A673 (cell line): ENCODE data around the gene GALNT7. TPM values are rescaled to one million over a fixed set of nuclear protein-coding genes. Genes with fewer than 3 reads are reported as not detected.

Source experiments
- BruUV-seq: library from RNA; stranded (reverse); fragments of 400-500 nt; replicated peaks from 2 replicates; lab custom pipeline; 2021; lab: Mats Ljungman, UMichigan
- CTCF ChIA-PET: fragments of 300-600 bp; sonication (Branson Sonifier 250); formaldehyde crosslinking; loops from one replicate; lab custom pipeline; 2022; ENCODE audit warnings: antibody characterized with exemption; lab: Charles Lee
- POLR2A ChIA-PET: fragments of 300-600 bp; sonication (Branson Sonifier 250); formaldehyde crosslinking; loops from one replicate; lab custom pipeline; 2022; ENCODE audit warnings: antibody characterized with exemption; ENCODE audit not compliant: low non-redundant PET; lab: Charles Lee
- DNase-seq: peaks from one replicate; pipeline ENCODE4 v3.0.0-alpha.2; 2015; ENCODE audit warnings: low spot score
- H3K27ac ChIP-seq: fragments of 200-600 bp; sonication (generic); 2 replicates; pipeline ENCODE4 v1.5.1; 2016; ENCODE audit warnings: mixed run types, low read depth, mild to moderate bottlenecking, mixed read lengths, antibody characterized with exemption, low read length; ENCODE audit not compliant: poor library complexity, severe bottlenecking
- H3K27me3 ChIP-seq: fragments of 200-600 bp; sonication (generic); replicated peaks from 2 replicates; pipeline ENCODE4 v1.6.1; 2017; ENCODE audit warnings: mixed run types, low read depth, mild to moderate bottlenecking, mixed read lengths, antibody characterized with exemption, low read length; ENCODE audit not compliant: insufficient read depth, poor library complexity
- H3K36me3 ChIP-seq: fragments of 200-600 bp; sonication (generic); 2 replicates; pipeline ENCODE4 v1.6.1; 2016; ENCODE audit warnings: mixed run types, mild to moderate bottlenecking, mixed read lengths, antibody characterized with exemption, low read length; ENCODE audit not compliant: insufficient read depth, poor library complexity, severe bottlenecking
- H3K4me1 ChIP-seq: fragments of 200-600 bp; sonication (generic); 2 replicates; pipeline ENCODE4 v1.6.1; 2017; ENCODE audit warnings: mixed run types, mild to moderate bottlenecking, mixed read lengths, antibody characterized with exemption, low read length; ENCODE audit not compliant: insufficient read depth, poor library complexity, severe bottlenecking
- H3K4me3 ChIP-seq: fragments of 200-600 bp; sonication (generic); 2 replicates; pipeline ENCODE4 v1.5.1; 2016; ENCODE audit warnings: low read depth, mixed run types, mild to moderate bottlenecking, mixed read lengths, low read length; ENCODE audit not compliant: poor library complexity, severe bottlenecking
- H3K9me3 ChIP-seq: fragments of 200-600 bp; sonication (generic); 2 replicates; pipeline ENCODE4 v1.6.1; 2016; ENCODE audit warnings: mixed run types, low read depth, mild to moderate bottlenecking, mixed read lengths, antibody characterized with exemption, low read length; ENCODE audit not compliant: poor library complexity, severe bottlenecking
- EZH2 ChIP-seq: fragments of 200-600 bp; sonication (generic); IDR thresholded peaks from 2 replicates; pipeline ENCODE4 v1.6.1; 2017; ENCODE audit warnings: borderline replicate concordance, low read depth, mild to moderate bottlenecking, mixed read lengths, antibody characterized with exemption, low read length; ENCODE audit not compliant: poor library complexity, severe bottlenecking
- intact Hi-C: fragments of 100-400 bp; cut with micrococcal nuclease; formaldehyde crosslinking; loops from one replicate; pipeline ENCODE4 v1.10.0; 2022; ENCODE audit not compliant: unreplicated experiment
- total RNA-seq: library from RNA; stranded (reverse); gene quantifications from 2 replicates; pipeline ENCODE4 v1.2.3, GENCODE V29; 2021
- TF ChIP-seq, protein P1 (sequence below): fragments of 300-800, 200-600 bp; sonication (generic); conservative IDR thresholded peaks from 2 replicates; pipeline ENCODE4 v1.5.1; 2017; ENCODE audit warnings: low read depth, mild to moderate bottlenecking, antibody characterized with exemption, low read length, moderate library complexity, mixed read lengths

GALNT7 gene
- total RNA-seq, 1 experiment from 2014 or later, result 89.7 TPM

DNA sequence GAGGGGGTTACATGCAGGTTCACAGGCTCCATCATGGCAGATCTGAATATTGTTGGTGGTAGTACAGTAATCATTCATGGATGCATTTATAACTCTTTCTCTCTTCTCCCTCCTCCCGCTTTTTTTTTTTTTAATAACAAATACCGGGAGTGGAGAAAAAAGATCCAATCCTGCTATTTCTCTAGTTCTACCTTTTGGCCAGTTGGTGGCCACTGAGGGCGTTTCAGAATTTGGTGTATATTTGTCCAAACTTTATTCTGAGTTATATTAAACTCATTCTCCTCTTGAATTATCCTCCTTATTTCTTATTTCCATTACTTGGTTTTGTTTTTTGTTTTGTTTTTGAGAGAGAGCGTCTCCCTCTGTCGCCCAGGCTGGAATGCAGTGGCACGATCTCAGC, 90.7 kb downstream of the GALNT7 start:
- Histone ChIP-seq H3K27me3 (no peaks in the 10 kb centered on the region), H3K9me3 (no peaks in the 10 kb centered on the region), H3K4me3 (no peak overlapping the region), H3K4me1 (peaks cover 71% of the 10 kb centered on the region), H3K36me3 (no peaks in the 10 kb centered on the region), H3K27ac (no peak overlapping the region)
- ChIA-PET CTCF (interaction anchor here (1.1 kb wide), 1 partner anchor 245 kb away, joined by 7 read pairs; no protein-coding TSS in a partner anchor), POLR2A (no interaction called here)
- no TSS peak for BruUV-seq
- no peak for DNase-seq
- TF ChIP-seq, protein P1, sequence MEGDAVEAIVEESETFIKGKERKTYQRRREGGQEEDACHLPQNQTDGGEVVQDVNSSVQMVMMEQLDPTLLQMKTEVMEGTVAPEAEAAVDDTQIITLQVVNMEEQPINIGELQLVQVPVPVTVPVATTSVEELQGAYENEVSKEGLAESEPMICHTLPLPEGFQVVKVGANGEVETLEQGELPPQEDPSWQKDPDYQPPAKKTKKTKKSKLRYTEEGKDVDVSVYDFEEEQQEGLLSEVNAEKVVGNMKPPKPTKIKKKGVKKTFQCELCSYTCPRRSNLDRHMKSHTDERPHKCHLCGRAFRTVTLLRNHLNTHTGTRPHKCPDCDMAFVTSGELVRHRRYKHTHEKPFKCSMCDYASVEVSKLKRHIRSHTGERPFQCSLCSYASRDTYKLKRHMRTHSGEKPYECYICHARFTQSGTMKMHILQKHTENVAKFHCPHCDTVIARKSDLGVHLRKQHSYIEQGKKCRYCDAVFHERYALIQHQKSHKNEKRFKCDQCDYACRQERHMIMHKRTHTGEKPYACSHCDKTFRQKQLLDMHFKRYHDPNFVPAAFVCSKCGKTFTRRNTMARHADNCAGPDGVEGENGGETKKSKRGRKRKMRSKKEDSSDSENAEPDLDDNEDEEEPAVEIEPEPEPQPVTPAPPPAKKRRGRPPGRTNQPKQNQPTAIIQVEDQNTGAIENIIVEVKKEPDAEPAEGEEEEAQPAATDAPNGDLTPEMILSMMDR, result peak; percentile 30; the same call in 1 of the 2 replicates
- no peak for TF ChIP-seq EZH2
- intact Hi-C loops, result loop anchor here (2.0 to 10.0 kb wide), 4 partner anchors 41 to 395 kb away; no protein-coding TSS in a partner anchor

DNA sequence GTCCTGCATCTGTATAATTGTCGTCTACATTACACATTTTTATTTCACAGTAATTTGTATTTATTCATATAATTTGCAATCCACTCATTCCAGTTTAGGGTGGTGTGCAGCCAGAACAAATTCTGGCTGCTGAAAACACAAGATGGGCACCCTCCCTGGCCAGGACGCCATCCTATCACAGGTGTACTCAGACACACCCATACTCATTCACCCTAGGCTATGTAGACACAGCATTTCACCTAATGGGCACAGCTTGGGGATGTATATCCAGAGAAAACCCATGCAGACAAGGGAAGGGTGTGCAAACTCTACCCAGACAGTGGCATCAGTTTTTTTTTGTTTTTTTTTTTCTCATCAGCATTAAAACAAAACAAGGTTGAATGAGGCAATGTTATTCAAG, 92.4 kb downstream of the GALNT7 start:
- ChIA-PET POLR2A (interaction anchor here (0.6 kb wide), 1 partner anchor 91 kb away, joined by 8 read pairs; no protein-coding TSS in a partner anchor), CTCF (interaction anchor here (0.7 kb wide), 2 partner anchors 88 to 334 kb away, joined by 3 read pairs; no protein-coding TSS in a partner anchor)
- Histone ChIP-seq H3K9me3 (no peaks in the 10 kb centered on the region), H3K27me3 (no peaks in the 10 kb centered on the region), H3K36me3 (no peaks in the 10 kb centered on the region), H3K4me3 (no peak overlapping the region), H3K27ac (no peak overlapping the region), H3K4me1 (peaks cover 75% of the 10 kb centered on the region)
- DNase-seq, result no peak
- no TSS peak for BruUV-seq
- intact Hi-C loops, result no loop called here
- TF ChIP-seq, protein P1, result no peak
- TF ChIP-seq EZH2, result no peak

DNA sequence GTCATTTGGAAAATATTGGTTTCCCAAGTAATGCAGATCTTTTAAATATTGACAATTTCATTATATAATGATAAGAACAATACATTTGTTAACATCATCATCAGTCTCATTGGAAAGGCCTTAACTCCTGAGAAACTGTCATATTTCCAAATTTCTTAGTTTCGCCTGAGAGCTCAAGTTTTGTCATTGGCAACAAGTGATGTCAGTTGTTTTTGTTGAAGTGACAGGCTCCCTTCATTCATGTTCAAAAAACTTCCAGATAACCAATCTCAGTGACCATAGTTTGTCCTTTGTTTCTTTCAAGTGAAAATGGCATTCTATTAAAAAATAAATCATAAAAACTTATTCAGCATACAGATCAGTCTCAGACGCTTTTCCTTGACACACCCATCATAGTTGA, 93.8 kb downstream of the GALNT7 start:
- CTCF ChIA-PET, result interaction anchor here (0.7 to 1.4 kb wide), 2 partner anchors 238 to 249 kb away, joined by 3 to 7 read pairs; no protein-coding TSS in a partner anchor
- TF ChIP-seq, protein P1, result no peak
- TF ChIP-seq EZH2, result no peak
- H3K27ac ChIP-seq, result peak overlapping the region; percentile 2

More for the DNA sequence above, 93.8 kb downstream of the GALNT7 start:
- intact Hi-C loops, result no loop called here
- POLR2A ChIA-PET, result no interaction called here
- H3K27me3 ChIP-seq, result no peaks in the 10 kb centered on the region
- DNase-seq, result no peak
- H3K9me3 ChIP-seq, result no peaks in the 10 kb centered on the region
- no peaks in the 10 kb centered on the region for H3K36me3 ChIP-seq
- no TSS peak for BruUV-seq
- H3K4me1 ChIP-seq, result peaks cover 67% of the 10 kb centered on the region
- no peak overlapping the region for H3K4me3 ChIP-seq
